Keratinocyte (primary cell): Measurements from ENCODE around the gene SEZ6L2. TPM values are rescaled to one million over a fixed set of nuclear protein-coding genes. Genes with fewer than 3 reads are reported as not detected.
"Not testable (repeated sequence)": the region's sequence is repeated elsewhere in the genome, so short reads cannot be mapped to it uniquely, and the experiment has no call there.

Source experiments
- DNase-seq: peaks from one replicate; pipeline ENCODE4 v3.0.0-alpha.2; 2011; ENCODE audit warnings: low read depth, missing footprints, low spot score
- FAIRE-seq: peaks from 2 replicates; lab custom pipeline; 2011; peaks lifted over from hg19 to GRCh38; lab: Jason Lieb, UNC
- H2AFZ ChIP-seq: 2 replicates; pipeline ENCODE4 v1.6.0; 2012; ENCODE audit warnings: low read length, control low read depth, inconsistent platforms; ENCODE audit not compliant: control insufficient read depth
- H3K27ac ChIP-seq: 2 replicates; pipeline ENCODE4 v1.5.1; 2011; ENCODE audit warnings: low read length; ENCODE audit not compliant: control insufficient read depth, insufficient read depth
- H3K27me3 ChIP-seq: 3 replicates; pipeline ENCODE4 v1.6.0; 2011; ENCODE audit warnings: low read length; ENCODE audit not compliant: control insufficient read depth, insufficient read depth; ENCODE audit errors: extremely low read depth
- H3K36me3 ChIP-seq, 2 experiments: 2 replicates in 1 of 2; 3 replicates in 1 of 2; pipeline ENCODE4 v1.5.1; 2011; ENCODE audit warnings: low read length in 2 of 2, mild to moderate bottlenecking in 1 of 2; ENCODE audit not compliant: control insufficient read depth in 2 of 2, insufficient read depth in 2 of 2; ENCODE audit errors: extremely low read depth in 1 of 2
- H3K4me1 ChIP-seq: 3 replicates; pipeline ENCODE4 v1.5.1; 2011; ENCODE audit warnings: low read length; ENCODE audit not compliant: control insufficient read depth, insufficient read depth; ENCODE audit errors: extremely low read depth
- H3K4me2 ChIP-seq: 3 replicates; pipeline ENCODE4 v1.6.0; 2011; ENCODE audit warnings: low read depth, low read length; ENCODE audit not compliant: control insufficient read depth, insufficient read depth; ENCODE audit errors: extremely low read depth
- H3K4me3 ChIP-seq, 3 experiments: fragments of 200-600 bp in 1 of 3; sonication (generic) in 1 of 3; 2 replicates in 2 of 3; 3 replicates in 1 of 3; pipeline ENCODE4 v1.5.1; 2011 to 2016; ENCODE audit warnings: low read length in 3 of 3, mild to moderate bottlenecking in 3 of 3, control low read depth in 2 of 3, inconsistent platforms in 1 of 3, low read depth in 1 of 3, mixed read lengths in 1 of 3, mixed run types in 1 of 3, moderate library complexity in 1 of 3; ENCODE audit not compliant: control insufficient read depth in 2 of 3, insufficient read depth in 2 of 3; ENCODE audit errors: extremely low read depth in 1 of 3
- H3K79me2 ChIP-seq: 2 replicates; pipeline ENCODE4 v1.6.0; 2012; ENCODE audit warnings: low read length; ENCODE audit not compliant: control insufficient read depth, insufficient read depth
- H3K9ac ChIP-seq: 3 replicates; pipeline ENCODE4 v1.6.0; 2011; ENCODE audit warnings: low read length; ENCODE audit not compliant: control insufficient read depth, insufficient read depth; ENCODE audit errors: extremely low read depth
- H3K9me1 ChIP-seq: 3 replicates; pipeline ENCODE4 v1.6.0; 2011; ENCODE audit warnings: low read length; ENCODE audit not compliant: control insufficient read depth, insufficient read depth; ENCODE audit errors: extremely low read depth
- H3K9me3 ChIP-seq: 2 replicates; pipeline ENCODE4 v1.5.1; 2012; ENCODE audit warnings: low read depth, low read length; ENCODE audit not compliant: control insufficient read depth
- H4K20me1 ChIP-seq: 3 replicates; pipeline ENCODE4 v1.6.0; 2011; ENCODE audit warnings: low read length; ENCODE audit not compliant: control insufficient read depth, insufficient read depth; ENCODE audit errors: extremely low read depth
- EZH2 ChIP-seq: IDR thresholded peaks from one replicate; pipeline ENCODE4 v1.6.1; 2012; ENCODE audit warnings: inconsistent platforms, mild to moderate bottlenecking, low read length, moderate library complexity
- dilution Hi-C: fragments of 300-500 bp; cut with MboI; formaldehyde crosslinking; loops from one replicate; pipeline ENCODE4 v1.7.0; 2020; ENCODE audit warnings: low sequenced_read_pairs; ENCODE audit not compliant: extremely low pct_ligation_motif_present
- polyA plus RNA-seq, 5 experiments: library from polyadenylated mRNA; depleted of rRNA in 3 of 5; stranded (reverse) in 3 of 5; stranded (forward) in 1 of 5; unstranded in 1 of 5; fragments of >200 nt; gene quantifications; 1 replicate in 1 of 5; 2 replicates in 3 of 5; 3 replicates in 1 of 5; pipeline versions ENCODE4 v1.2.1 to v1.2.3, GENCODE V29; 2011 to 2012; ENCODE audit warnings: missing spikeins in 2 of 5, low read depth in 1 of 5, low replicate concordance in 1 of 5
- TF ChIP-seq, protein P1 (sequence below), 3 experiments: IDR thresholded peaks in 1 of 3; conservative IDR thresholded peaks in 1 of 3; optimal IDR thresholded peaks in 1 of 3; 2 replicates in 2 of 3; 3 replicates in 1 of 3; pipeline versions ENCODE3 to v1.5.1; 2011; ENCODE audit warnings: low read length in 3 of 3, mild to moderate bottlenecking in 3 of 3, moderate library complexity in 2 of 3, control low read depth in 1 of 3, inconsistent platforms in 1 of 3; ENCODE audit not compliant: insufficient read depth in 2 of 3; ENCODE audit errors: extremely low read depth in 1 of 3

SEZ6L2 gene
- polyA plus RNA-seq, 1 donor (not counting 4 experiments of a cell fraction or from before 2014, with no cell fraction given): 0.68 TPM

DNA sequence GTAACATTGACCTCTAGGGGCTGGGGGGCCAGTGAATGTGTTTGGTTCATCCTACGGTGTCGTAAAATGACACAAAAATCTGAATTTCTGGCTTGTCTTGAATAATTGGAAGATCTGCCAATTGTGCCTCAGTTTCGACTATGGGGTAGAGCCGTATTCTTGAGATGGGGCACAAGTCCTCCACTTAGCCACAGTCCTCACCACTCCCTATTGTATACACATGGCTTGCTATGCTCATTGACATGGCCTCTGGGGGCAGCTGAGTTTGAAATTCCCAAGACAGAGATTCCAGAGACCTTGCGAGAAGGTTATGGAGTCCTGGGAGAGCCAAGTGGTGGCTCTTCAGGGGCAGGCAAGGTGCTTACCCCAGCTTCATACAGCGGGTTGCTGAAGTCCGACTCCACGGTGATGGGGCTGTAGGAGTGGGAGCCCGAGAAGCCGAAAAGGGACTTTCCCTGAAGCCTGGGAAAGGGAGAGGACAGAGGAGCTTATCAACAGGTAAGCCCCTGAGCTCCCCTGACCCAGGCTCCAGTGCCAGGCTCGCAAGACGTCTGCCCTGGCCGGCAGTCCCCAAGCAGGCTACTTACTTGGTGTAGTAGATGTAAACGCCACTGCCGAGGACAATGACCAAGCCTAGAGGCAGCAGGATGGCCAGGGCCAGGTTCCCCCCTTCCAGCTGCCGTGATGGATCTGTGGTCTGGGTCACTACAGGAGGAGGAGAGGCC lies 27.4 kb downstream of the SEZ6L2 start:
- no peak for DNase-seq
- Histone ChIP-seq H2AFZ (no peak overlapping the region), H3K4me2 (no peak overlapping the region), H3K27ac (no peak overlapping the region), H3K4me1 (no peaks in the 10 kb centered on the region), H3K9me1 (no peaks in the 10 kb centered on the region), H3K9ac (no peak overlapping the region), H3K9me3 (no peaks in the 10 kb centered on the region), H3K27me3 (peaks cover 20% of the 10 kb centered on the region), H3K4me3 (no peak overlapping the region), H3K36me3 (no peaks in the 10 kb centered on the region), H3K79me2 (no peaks in the 10 kb centered on the region), H4K20me1 (no peaks in the 10 kb centered on the region)
- dilution Hi-C loops: no loop called here
- FAIRE-seq: no peak
- TF ChIP-seq, protein P1, sequence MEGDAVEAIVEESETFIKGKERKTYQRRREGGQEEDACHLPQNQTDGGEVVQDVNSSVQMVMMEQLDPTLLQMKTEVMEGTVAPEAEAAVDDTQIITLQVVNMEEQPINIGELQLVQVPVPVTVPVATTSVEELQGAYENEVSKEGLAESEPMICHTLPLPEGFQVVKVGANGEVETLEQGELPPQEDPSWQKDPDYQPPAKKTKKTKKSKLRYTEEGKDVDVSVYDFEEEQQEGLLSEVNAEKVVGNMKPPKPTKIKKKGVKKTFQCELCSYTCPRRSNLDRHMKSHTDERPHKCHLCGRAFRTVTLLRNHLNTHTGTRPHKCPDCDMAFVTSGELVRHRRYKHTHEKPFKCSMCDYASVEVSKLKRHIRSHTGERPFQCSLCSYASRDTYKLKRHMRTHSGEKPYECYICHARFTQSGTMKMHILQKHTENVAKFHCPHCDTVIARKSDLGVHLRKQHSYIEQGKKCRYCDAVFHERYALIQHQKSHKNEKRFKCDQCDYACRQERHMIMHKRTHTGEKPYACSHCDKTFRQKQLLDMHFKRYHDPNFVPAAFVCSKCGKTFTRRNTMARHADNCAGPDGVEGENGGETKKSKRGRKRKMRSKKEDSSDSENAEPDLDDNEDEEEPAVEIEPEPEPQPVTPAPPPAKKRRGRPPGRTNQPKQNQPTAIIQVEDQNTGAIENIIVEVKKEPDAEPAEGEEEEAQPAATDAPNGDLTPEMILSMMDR (optimal IDR thresholded peaks at IDR 0.05 in 1 of 3, IDR thresholded peaks at IDR 0.05 in 1 of 3, conservative IDR thresholded peaks at IDR 0.05 in 1 of 3; ENCODE audit: extremely low read depth in 1 of 3, insufficient read depth in 2 of 3, low read length in 3 of 3): no peak
- TF ChIP-seq EZH2: no peak

DNA sequence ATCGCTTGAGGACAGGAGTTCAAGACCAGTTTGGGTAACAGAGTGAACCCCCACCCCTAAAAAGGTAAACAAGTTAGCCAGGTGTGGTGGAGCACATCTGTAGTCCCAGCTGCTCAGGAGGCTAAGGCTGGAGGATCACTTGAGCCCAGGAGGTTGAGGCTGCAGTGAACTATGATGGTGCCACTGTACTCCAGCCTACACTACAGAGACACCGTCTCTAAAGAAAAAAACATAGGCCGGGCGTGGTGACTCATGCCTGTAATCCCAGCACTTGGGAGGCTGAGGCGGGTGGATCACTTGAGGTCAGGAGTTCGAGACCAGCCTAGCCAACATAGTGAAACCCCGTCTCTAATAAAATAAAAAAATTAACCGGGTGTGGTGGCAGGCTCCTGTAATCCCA lies 30.3 kb downstream of the SEZ6L2 start:
- H3K27ac ChIP-seq, H3K4me2 ChIP-seq, H3K9me1 ChIP-seq, FAIRE-seq, H4K20me1 ChIP-seq, DNase-seq, H3K9ac ChIP-seq, H3K79me2 ChIP-seq, H3K36me3 ChIP-seq, H3K4me3 ChIP-seq, H3K4me1 ChIP-seq, dilution Hi-C loops, H2AFZ ChIP-seq, H3K27me3 ChIP-seq, H3K9me3 ChIP-seq: not testable (repeated sequence)
